SH-SY5Y (cell line): Measurements from ENCODE around the gene YKT6.

Source experiments
- GATA2 ChIP-seq: IDR thresholded peaks from 2 replicates; pipeline ENCODE4 v1.6.1; 2011; ENCODE audit warnings: mild to moderate bottlenecking, low read depth, low read length
- GATA3 ChIP-seq: IDR thresholded peaks from 2 replicates; pipeline ENCODE4 v1.6.1; 2011; ENCODE audit warnings: low read depth, mild to moderate bottlenecking, low read length, moderate library complexity

DNA sequence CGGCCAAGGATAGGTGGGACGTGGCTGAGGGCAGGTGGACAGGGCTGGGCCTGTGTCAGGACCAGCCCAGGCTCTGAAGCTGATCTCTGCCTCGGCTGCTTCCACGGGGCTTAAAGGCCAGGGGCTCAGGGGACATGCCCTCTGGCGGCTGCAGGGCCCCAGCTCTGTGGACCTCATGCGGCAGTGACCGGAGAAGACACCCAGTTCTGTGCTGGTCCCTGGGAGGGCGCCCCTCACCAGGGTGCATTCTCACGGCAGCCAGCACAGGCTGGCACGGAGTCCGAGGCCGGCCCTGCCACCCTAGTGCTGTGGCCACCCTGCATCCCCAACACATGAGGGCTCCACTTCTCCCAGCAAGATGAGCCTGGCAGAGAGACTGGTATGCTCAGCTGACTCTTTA, 30.3 kb downstream of the YKT6 start:
- TF ChIP-seq GATA2 (no peak), GATA3 (no peak)
